GM18519 (cell line): Measurements from ENCODE around the gene SLC33A1.
"Not testable (repeated sequence)": the region's sequence is repeated elsewhere in the genome, so short reads cannot be mapped to it uniquely, and the experiment has no call there.

Experiments used
- ATAC-seq: cut with Tn5 transposase; IDR thresholded peaks from one replicate; pipeline ENCODE4 v1.9.1; 2021; ENCODE audit warnings: mild to moderate bottlenecking, moderate library complexity; ENCODE audit not compliant: unreplicated experiment, low FRiP score

SLC33A1 gene

DNA sequence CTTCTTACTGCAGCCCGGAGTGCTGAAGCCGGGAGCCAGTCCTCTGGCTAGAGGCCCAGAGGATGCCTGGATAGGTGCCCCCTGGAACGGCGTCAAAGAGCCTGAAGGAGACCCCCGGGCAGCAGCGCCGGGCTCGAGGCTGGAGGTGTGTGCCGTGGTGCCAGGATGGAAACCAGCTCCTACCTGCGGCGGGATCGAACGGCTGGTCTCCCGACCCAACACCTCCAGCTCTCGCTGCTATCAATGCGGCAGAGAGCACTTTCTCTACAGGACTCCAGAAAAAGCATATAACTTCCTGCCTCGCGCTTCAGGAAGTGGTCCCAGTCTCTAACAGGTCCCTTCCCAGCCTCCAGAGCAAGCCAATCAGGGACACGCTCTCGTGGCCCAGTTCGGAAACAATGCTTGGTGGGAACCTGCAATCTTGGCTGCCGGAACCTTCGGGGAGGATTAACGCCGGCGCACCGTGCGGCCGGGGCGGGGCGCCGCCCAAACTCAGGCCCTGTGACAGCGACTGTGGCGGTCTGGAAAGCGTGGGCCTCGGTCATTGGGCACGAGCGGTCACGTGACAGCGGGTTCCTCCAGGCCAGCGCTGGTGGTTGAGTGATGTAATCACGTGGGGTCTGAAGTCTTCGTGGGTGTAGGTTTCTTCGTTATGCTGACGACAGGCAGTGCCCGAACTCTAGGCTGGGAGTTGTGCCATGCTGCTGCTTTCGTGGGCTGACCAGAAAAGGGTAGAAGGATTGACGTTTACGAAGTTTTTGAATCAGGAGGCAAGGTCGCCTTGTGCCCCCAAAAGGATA, at the start of gene SLC33A1:
SLC33A1 (minus strand) TSS at position 287 of the 800 bp plus-strand sequence. CDS start 430 bp downstream, outside the sequence.
- ATAC-seq = peak; percentile 94

DNA sequence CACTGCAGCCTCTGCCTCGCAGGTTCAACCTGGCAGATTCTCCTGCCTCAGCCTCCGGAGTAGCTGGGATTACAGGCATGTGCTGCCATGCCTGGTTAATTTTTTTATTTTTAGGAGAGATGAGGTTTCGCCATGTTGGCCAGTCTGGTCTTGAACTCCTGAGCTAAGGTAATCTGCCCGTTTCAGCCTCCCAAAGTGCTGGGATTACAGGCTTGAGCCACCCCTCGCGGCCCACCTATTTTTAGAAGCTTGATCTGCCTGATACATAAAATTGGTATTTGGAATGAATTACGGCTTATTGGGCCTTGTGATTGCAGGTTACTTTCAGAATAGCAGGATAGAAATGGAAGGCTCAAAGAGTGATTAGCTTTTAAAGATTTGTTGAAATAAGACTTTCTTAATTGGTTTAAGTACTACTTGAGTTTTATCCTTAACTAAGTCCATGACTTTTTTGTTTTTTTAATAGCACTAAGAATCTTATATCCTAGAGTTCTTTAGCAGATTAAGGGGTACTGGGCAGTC, 41.2 kb upstream of the SLC33A1 start:
- no peak for ATAC-seq

DNA sequence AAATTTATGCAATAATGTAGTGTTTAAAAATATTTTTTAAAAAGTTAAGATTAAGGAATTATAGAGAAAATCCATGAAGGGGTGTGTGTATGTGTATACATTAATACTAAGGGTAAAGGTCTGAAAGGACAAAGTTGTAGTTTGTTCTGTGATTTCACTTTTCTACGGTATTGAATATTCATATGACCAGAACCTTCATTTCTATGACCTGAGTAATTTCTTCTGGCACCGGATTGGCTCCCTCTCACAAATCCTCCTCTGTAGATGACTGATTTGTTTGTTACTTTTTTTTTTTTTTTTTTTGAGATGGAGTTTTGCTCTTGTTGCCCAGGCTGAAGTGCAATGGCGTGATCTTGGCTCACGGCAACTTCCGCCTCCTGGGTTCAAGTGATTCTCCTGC, 37.1 kb upstream of the SLC33A1 start:
- ATAC-seq = no peak

DNA sequence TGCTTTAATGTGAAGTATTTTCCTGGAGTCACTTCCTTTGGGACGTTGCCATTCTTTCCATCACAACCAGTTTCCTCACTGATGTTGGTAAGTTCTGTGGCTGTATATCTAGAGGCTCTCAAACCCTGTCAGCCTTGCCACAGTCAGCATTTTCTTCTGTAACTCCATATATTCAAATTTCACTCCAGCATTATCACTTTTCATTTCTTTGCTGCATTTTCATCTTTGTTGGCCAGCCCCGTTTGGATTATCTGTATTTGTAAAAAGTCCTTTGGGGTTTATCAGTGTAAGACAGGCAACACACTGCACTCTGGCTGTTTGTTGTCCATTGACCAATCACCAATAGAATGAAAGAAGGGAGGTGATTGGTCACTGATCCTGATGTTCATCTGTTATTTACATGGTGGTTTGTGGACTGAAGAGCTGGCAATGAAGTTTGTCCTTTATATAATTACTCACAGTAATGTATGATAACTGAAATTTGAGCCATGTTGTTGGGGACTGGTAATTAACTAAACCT, 36.5 kb upstream of the SLC33A1 start:
- ATAC-seq = no peak

DNA sequence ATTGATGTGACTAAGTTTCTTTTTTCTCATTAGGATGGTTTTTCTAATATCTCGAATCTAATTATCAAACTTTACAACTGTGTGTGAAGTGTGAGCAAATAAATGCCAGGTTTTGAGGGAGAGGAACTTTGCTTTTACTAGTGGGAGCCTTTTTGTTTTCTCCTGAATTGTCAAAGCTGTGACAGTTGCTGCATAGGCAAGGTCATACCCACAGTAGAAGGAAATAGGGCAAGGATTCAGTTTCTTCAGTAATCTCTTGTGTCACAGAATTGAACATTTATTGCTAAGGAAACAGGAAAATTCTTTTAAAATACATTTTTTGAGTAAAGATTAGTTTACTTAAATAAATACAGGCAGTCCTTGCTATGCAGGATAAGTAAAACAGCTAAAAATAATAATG, 35.7 kb upstream of the SLC33A1 start:
- no peak for ATAC-seq

DNA sequence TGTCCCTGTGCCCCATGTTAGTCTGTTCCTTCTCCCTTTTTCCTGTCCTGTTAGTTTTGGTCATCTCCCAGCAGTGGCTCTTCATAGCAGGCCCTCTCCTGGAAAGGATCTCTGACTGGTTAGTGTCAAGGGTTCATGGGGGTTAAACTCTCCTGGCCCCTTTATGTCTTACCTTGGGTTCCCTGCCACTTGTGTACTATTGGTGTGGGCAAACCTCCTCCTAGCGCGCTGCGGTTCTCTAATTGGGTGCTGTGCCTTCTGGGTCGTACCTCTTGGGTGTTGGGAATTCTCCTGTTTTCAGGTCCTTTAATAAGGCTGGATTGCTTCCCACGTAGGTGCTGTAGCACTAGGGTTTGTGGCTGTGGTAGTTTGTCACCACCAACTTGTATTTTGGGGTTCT, 35.0 kb upstream of the SLC33A1 start:
- ATAC-seq = no peak

DNA sequence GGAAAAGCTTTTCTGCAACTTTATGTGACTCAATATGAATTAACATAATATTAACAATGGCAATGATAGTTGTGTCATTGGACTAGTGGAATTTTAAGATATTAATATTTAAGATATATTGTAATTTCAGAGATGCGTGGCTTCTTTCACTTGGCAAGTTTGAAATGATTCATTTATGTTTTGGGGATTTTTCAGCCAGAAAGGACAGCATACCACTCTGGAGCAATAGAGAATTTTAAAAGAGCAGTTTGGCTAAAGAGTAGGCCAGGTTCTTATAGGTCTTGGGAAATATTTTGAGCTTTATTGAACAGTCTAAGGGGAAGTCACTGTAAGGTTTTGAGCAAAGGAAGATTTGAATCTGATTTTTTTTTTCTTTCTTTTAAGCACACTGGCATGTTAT, 32.7 kb upstream of the SLC33A1 start:
- no peak for ATAC-seq

DNA sequence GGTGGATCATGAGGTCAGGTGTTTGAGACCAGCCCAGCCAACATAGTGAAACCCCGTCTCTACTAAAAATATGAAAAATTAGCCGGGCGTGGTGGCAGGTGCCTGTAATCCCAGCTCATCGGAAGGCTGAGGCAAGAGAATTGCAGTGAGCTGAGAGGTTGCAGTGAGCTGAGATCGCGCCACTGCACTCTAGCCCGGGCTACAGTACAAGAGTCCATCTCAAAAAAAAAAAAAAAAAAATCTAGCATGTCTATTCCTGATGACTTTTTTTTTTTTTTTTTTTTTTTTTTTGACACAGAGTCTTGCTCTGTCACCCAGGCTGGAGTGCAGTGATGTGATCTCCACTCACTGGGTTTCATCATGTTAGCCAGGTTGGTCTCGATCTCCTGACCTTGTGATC, 32.1 kb upstream of the SLC33A1 start:
- not testable (repeated sequence) for ATAC-seq

DNA sequence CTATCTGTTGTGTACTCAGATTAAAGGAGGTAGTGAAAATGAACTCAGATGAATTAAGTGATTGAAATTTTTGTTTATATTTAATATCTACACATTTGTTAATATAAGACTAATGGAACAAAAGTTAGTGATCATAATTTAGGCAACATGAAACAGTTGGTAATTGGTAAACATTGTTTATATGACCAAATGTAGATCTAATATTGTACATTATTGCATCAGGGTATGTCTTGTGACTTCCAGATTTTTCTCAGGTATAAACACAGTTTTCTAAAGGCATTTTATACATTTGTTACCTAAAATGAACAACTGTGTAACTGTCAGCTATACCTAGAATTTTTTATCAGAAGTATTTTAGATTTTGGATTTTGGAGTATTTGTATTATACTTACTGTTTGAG, 31.1 kb upstream of the SLC33A1 start:
- no peak for ATAC-seq

DNA sequence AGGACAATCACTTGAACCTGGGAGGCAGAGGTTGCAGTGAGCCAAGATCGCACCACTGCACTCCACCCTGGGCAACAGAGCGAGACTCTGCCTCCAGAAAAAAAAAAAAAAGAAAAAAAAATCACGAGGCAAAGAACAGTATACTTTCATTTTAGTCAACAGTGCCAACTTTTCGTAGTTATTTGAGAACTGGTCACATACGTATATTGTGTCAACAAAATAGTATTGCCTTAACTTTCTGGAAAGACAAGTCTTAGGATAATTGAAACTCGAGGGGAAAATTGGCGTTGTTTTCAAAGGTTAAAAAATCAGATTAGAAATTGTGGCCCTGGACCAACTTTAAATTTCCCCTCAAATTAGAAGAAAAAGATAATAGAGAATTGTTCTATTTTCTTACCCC, 30.1 kb upstream of the SLC33A1 start:
- ATAC-seq = no peak

DNA sequence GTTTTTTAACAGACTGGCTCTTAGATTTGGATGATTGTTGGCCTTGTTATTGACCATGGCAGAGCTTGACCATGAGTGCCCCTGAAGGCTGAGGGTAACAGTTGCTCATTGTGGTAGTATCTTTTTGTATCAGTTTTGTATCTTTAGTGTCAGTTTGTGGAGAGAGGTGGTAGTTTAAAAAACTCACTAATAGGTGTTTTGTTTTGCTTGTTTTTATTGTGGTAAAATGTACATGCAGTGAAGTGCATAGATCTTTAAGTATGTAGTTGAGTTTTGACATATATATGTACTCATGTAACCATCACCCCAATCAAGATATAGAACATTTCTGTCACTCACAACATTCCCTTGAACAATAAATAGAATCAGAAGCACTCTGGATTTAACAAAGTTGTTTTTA, 26.1 kb upstream of the SLC33A1 start:
- no peak for ATAC-seq

DNA sequence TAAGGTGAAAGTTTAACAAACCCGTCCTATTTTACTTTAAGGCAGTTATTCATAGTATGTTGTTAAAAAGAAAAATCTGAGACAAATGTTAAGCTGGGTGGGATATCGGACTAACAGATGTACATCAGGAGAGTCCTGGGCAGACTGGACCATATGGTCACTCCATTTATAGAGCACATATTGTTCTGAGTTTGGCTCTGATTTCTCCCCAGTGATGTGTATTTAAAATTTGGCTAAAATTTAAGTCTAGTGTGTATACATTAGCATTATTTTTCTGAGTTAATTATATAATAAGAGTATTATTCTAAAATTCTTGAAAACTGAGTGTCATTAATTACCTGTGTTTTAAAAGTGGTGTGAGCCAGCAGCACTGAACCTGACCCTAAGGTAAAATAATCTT, 22.3 kb upstream of the SLC33A1 start:
- no peak for ATAC-seq

DNA sequence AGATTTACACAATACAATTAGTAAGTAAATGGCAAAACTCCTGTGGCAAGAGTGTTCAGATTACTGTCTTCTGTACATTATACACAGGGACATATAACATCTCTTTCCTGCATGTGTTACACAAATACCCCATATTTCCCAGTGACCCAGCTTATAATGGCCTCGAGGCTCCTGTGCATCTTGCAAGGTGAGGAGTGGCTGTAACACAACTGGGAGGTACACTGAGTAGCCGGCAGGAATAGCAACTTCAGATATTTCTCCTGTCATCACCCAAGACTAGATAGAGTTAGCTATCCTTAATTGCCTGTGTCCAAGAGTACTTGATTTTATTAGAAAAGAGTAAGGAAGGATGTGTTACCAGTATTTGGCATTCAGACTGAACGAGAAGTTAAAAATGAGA, 21.8 kb upstream of the SLC33A1 start:
- no peak for ATAC-seq

DNA sequence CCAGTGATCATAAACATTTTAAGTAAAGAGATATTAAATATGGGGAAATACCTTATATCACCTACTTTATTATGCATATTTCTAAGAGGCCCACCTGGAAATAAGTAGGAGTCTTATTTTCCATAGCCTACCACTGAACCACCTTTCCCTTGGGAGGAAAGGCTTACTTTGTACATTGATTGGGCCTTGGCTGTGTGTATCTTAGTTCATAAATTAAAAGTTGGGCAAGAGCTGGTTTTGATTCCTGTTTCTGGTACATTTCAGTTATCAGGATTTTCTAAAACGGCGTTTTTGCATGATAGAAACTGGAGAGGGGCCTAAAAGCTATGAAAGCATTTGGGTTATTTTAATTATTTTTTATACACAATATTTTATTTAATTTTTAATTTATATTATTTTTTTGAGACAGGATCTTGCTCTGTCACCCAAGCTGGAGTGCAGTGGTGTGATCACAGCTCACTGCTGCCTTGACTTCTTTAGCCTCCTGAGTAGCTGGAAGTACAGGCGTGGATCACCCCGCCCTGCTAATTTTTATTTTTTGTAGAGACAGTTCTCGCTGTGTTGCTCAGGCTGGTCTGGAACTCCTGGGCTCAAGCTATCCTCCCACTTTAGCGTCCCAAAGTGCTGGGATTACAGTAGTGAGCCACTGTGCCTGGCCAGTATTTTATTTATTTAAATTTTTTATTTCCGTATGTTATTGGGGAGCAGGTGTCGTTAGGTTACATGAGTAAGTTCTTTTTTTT, 18.8 kb upstream of the SLC33A1 start:
- no peak for ATAC-seq

DNA sequence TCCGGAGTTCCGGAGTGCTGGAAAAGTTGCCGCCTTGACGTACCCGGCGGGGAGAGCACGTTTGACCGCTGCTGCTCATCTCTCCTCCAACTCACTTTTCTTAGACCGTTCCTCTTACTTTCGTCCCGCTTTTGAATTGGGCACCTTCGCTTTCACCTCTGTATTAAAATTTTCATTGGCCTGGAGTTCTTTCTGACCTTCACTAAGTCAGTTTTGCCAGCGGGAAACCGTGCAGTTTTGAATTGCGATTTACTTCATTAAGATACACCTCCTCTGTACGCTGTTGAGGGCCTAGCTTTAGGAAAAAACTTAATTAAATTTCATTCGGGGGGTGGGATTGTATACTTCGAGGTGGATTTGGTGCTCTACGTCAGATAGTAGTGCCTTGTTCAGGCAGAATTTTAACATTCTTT, 17.5 kb upstream of the SLC33A1 start:
- no peak for ATAC-seq

DNA sequence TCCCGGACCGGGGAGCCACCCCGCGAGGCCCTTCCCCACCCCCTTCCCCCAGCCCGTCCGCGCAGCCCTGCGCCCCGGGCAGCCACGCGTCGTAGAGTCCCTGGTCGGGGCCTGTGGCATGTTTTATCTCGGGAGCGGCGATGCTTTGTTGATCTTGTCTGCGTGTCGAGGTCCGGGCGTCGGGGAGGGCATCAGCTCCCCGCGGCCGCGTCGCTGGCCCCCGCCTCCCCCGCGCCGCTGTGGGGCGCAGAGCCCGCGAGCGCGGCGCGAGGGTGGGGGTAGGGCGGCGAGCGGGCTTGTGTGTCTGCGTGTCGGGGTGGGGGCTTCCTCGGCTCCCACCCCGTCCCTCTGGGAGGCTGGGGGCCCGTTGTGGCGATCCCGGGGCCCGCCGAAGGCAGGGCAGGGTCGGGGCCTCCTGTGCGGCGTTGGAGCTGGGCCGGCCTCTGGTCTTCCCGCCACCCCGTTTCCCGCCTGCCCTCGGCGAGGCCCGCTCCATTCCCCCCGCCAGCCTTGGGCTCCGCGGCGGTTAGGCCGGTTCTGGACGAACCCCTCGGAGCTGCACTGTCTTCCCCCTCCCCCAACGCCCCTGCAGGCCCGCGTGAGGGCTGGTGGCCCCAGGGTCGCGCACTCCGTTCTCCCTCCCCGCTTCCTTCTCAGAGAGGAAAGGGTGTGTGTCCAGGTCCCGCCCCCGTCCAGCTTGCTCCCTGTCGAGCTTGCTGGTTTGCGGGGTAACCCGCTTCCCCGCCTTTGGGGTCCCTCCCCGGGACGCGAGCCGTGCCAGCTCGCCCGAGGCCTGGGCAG, 16.9 kb upstream of the SLC33A1 start:
- ATAC-seq = peak; percentile 11

DNA sequence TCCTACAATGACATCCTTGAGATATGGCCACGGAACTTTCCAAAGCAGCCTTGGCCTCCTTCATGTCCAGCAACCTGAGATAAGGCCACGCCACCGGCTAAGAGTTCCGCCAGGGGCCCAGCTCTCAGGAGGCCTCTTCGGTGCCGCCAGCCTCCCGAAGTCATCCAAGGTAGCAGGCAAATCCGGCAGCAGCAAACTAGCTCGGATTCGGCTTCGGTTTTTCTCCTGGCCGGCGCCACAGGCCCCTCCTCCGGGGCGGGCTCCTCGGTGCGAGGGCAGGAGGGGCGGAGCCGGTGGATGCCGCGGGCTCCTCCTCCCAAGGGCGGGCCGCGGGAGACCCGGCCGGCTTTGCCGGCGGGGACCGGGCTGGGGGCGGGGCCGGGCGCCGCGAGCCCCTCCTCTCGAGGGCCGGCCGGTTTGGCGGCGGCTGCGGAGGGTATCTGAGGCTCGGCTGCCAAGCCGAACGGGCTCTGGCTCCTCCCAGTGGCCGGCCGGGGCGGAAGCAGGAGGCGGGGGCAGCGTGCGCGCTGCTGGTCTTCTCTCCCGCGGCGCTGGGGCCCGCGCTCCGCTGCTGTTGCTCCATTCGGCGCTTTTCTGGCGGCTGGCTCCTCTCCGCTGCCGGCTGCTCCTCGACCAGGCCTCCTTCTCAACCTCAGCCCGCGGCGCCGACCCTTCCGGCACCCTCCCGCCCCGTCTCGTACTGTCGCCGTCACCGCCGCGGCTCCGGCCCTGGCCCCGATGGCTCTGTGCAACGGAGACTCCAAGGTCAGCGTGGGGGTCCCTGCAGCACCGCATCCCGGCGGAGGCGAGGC, 16.1 kb upstream of the SLC33A1 start, which contains the start of gene GMPS:
GMPS (plus strand) TSS at position 518 of the 812 bp plus-strand sequence; CDS start at position 739, 221 bp downstream.
- peak; percentile 95 for ATAC-seq

DNA sequence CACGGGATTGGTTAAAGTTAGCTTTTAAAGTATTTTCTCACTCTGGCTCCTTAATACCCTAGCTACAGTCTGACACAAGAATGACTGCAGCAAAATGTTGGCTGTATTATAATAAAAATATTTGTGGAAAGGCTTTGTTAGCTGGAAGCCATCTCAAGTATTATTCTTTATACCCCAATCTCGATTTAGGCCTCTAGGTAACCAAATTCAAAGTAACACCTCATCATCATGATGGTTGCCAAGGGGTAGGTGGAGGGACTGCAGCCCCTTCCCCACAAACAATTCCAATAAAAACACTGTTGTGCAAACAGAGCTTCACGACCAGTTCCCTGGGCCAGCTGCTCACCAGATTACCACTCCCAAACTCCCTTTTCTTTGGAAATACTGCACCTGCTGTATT, 15.5 kb upstream of the SLC33A1 start:
- ATAC-seq = no peak

DNA sequence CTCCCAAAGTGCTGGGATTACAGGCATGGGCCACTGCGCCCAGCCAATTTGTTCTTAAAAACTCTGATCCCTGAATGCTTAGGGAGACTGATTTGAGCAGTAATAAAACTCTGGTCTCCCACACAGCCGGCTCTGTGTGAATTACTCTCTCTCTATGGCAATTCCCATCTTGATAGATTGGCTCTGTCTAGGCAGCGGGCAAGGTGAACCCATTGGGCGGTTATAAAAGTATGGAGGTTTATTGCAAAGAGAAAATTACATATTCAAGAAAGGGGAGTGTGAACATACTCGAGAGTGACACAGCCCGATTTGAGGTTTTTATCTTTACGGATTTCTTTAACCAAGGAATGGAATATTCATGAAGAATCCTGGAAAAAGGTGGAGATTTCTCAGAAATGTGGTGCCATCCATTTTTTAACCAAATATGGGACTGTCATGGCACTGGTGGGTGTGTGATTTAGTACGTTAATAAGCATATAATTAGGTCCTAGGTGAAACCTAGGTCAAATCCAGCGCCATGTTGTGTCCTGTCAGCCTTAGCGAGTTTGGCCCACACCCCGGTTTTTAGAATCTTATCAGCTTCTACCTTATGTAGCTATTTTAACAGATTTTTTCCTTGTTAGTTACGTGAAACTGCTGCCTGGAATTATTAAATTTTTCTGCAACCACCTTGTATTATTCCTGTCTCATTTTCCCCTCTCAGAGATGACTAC, 9.0 kb upstream of the SLC33A1 start:
- ATAC-seq = no peak
